Measurements from ENCODE around the gene FOXL3. TPM values are rescaled to one million over a fixed set of nuclear protein-coding genes. Genes with fewer than 3 reads are reported as not detected.

Gene FOXL3
- total RNA-seq, 4 donors from 2014 or later: not detected

DNA sequence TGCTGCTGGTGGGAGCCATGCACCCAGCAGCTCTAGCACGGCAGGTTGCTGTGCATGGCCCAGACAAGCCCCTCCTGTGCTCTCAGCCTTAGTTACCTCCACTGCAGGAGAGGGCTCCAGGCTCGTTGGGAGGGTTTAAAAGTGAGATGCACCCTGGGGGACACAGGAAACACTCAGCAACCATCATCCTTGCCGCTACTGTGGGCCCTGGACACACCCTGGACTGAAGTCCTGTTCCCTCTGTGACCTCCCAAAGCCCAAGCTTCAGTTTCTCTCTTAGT is 49.0 kb downstream of the FOXL3 start:
- intact Hi-C loops (cut with DNase I; ENCODE audit: low total_unique reads): no loop called here
- in situ Hi-C loops (cut with MboI; ENCODE audit: low sequenced_read_pairs in 4 of 4): no loop called here

DNA sequence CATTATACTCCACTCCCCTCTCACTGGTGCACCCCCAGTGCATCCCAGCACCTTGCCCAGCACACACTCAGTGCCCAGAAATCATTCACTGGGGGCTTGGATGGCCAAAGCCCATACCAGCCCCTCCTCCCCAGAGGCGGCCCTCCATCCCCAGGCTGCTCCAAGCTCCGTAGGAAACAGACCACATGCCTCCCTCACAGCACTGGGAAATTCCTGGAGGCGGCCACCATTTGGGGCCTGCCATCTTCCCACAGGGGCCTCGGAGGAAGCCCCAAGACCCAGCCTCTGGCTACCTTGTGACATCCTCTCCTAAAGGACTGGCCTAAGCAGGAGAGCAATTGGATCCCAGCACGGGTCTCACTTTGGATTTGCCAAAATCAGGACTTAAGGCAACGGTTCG is 49.7 kb downstream of the FOXL3 start:
- H3K27ac ChIP-seq: no peak overlapping the region
- DNase-seq: no peak
- ATAC-seq: no peak
- in situ Hi-C loops (cut with MboI; ENCODE audit: low sequenced_read_pairs in 4 of 4) (no loop called here), intact Hi-C loops (cut with DNase I; ENCODE audit: low total_unique reads) (loop anchor here (5.0 kb wide), 1 partner anchor 178 kb away; the partner anchor contains the start of gene PDGFA)
- no peaks in the 10 kb centered on the region for H3K27me3 ChIP-seq
- H3K4me1 ChIP-seq: peaks cover 7 to 8% of the 10 kb centered on the region in 2 donors
- no peaks in the 10 kb centered on the region for H3K36me3 ChIP-seq
- H3K9me3 ChIP-seq: no peaks in the 10 kb centered on the region
- TF ChIP-seq, protein P1, sequence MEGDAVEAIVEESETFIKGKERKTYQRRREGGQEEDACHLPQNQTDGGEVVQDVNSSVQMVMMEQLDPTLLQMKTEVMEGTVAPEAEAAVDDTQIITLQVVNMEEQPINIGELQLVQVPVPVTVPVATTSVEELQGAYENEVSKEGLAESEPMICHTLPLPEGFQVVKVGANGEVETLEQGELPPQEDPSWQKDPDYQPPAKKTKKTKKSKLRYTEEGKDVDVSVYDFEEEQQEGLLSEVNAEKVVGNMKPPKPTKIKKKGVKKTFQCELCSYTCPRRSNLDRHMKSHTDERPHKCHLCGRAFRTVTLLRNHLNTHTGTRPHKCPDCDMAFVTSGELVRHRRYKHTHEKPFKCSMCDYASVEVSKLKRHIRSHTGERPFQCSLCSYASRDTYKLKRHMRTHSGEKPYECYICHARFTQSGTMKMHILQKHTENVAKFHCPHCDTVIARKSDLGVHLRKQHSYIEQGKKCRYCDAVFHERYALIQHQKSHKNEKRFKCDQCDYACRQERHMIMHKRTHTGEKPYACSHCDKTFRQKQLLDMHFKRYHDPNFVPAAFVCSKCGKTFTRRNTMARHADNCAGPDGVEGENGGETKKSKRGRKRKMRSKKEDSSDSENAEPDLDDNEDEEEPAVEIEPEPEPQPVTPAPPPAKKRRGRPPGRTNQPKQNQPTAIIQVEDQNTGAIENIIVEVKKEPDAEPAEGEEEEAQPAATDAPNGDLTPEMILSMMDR (IDR thresholded peaks at IDR 0.05 in 4 of 5, conservative IDR thresholded peaks at IDR 0.05 in 1 of 5): no peak
- no peak for TF ChIP-seq POLR2A (IDR thresholded peaks at IDR 0.05)
- no peak overlapping the region for H3K4me3 ChIP-seq

More for the DNA sequence above, 49.0 kb downstream of the FOXL3 start:
- no peak for TF ChIP-seq POLR2A (IDR thresholded peaks at IDR 0.05)
- TF ChIP-seq, protein P1 (IDR thresholded peaks at IDR 0.05 in 4 of 5, conservative IDR thresholded peaks at IDR 0.05 in 1 of 5): no peak
- Histone ChIP-seq H3K36me3 (no peaks in the 10 kb centered on the region), H3K4me3 (no peak overlapping the region), H3K27ac (no peak overlapping the region), H3K9me3 (no peaks in the 10 kb centered on the region), H3K27me3 (no peaks in the 10 kb centered on the region), H3K4me1 (peaks cover 7 to 8% of the 10 kb centered on the region in 2 donors)
- ATAC-seq (no peak), DNase-seq (no peak)

DNA sequence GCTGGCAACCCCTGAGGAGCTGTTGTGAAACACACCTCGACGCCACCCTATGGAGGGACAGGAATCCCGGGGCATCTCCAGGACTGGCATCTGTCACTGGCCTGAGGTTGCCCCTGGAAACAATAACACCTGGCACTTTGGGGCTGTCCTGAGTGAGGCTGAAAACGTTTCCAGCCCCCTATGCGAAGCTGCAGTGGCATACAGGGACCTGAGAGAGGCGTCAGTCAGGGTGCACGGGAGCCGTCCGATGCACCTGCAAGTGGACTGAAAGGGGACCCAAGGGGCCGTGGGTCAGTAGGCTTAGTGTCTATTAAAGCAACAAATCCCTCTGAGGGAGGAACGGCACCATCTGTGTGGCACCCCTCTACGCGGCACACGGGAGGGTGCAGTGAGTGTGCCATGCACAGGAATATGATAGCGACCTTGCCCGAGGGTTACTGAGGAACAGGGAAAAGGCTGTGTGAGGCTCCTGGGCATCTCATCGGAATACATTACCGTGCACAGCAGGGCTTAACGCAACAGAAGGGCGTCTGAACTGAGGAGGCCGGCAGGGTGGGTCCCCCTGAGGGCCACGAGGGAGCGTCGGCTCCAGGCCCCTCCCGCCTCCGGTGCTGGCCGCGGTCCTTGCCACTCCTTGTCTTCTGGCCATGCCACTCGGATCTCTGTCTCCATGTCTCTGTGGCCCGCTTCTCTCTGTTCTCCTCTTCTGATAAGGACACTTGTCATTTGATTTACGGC is 50.4 kb downstream of the FOXL3 start:
- ATAC-seq (no peak), DNase-seq (no peak)
- intact Hi-C loops (cut with DNase I; ENCODE audit: low total_unique reads): loop anchor here (5.0 kb wide), 1 partner anchor 177 kb away; the partner anchor contains the start of gene PDGFA
- Histone ChIP-seq H3K9me3 (no peaks in the 10 kb centered on the region), H3K4me1 (peaks cover 7 to 8% of the 10 kb centered on the region in 2 donors), H3K27me3 (no peaks in the 10 kb centered on the region), H3K4me3 (no peak overlapping the region), H3K27ac (no peak overlapping the region), H3K36me3 (no peaks in the 10 kb centered on the region)
- in situ Hi-C loops (cut with MboI; ENCODE audit: low sequenced_read_pairs in 4 of 4): no loop called here
- no peak for TF ChIP-seq POLR2A (IDR thresholded peaks at IDR 0.05)
- TF ChIP-seq, protein P1 (IDR thresholded peaks at IDR 0.05 in 4 of 5, conservative IDR thresholded peaks at IDR 0.05 in 1 of 5): no peak

Other genes starting within 250 kb of the FOXL3 start
- 10 to 100 TPM in 3 of 4 donors, 1 to 10 TPM in 1; 9.6 to 35.3 (median 18.6) TPM for gene FAM20C, start 97.6 kb upstream of the FOXL3 start, total RNA-seq
- 10 to 100 TPM; 10.8 to 31.7 (median 26.0) TPM for gene PDGFA, start 229.7 kb downstream of the FOXL3 start, total RNA-seq